Measurements from ENCODE around the gene SNCA. TPM values are rescaled to one million over a fixed set of nuclear protein-coding genes. Genes with fewer than 3 reads are reported as not detected.

The SNCA gene
- polyA plus RNA-seq, 3 donors, result 13.2 to 39.4 (median 24.3) TPM

DNA sequence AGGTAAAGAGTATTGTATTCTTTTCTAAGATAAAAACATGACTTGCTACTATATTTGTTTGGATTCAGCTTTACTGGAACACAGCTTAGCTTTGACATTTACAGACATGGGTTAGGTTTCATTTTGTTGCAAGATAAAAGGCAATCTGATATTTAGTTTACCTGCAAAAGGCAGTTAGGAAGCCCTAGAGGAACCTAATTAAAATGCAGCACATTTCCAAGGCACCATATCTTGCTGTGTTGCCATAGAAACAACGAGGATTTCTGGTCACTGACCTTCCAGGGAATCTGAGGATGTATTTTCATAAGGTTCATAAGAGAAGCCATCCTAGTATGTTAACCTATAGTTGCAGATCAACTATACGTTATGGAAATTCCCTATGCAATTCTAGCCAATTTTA is 116.0 kb downstream of the SNCA start:
- H3K27me3 ChIP-seq (ENCODE audit: control insufficient read depth in 2 of 2, insufficient read depth in 2 of 2, low read length in 2 of 2), result no peaks in the 10 kb centered on the region
- no CpG with 5 or more reads among the region's 2 CpGs for WGBS (ENCODE audit: insufficient coverage)
- Mint-ChIP-seq H3K9me3 (peaks cover 0 to 4% (median 0%) of the 10 kb centered on the region in 7 donors), H3K4me3 (no peak overlapping the region), H3K27me3 (ENCODE audit: low read depth in 3 of 3) (no peaks in the 10 kb centered on the region), H3K27ac (no peak overlapping the region), H3K4me1 (no peaks in the 10 kb centered on the region), H3K36me3 (peaks cover 0 to 4% of the 10 kb centered on the region in 2 donors)
- no peak overlapping the region for H3K9ac ChIP-seq (ENCODE audit: insufficient read depth, low read length, poor library complexity, severe bottlenecking)
- H3K9me3 ChIP-seq (replicated peaks in 1 of 2; ENCODE audit: control insufficient read depth in 1 of 2, insufficient read depth in 1 of 2, low read length in 2 of 2), result no peaks in the 10 kb centered on the region
- no peaks in the 10 kb centered on the region for H3K36me3 ChIP-seq (replicated peaks in 1 of 2; ENCODE audit: control insufficient read depth in 1 of 2, insufficient read depth in 2 of 2, low read length in 2 of 2)
- no peak for DNase-seq
- no peaks in the 10 kb centered on the region for H3K79me2 ChIP-seq (ENCODE audit: insufficient read depth, low read length)
- H3K4me2 ChIP-seq (replicated peaks; ENCODE audit: extremely low read depth, low read length, poor library complexity, severe bottlenecking), result no peak overlapping the region
- no peaks in the 10 kb centered on the region for H3K4me1 ChIP-seq (ENCODE audit: control insufficient read depth in 1 of 2, insufficient read depth in 2 of 2, low read length in 2 of 2)
- H3K27ac ChIP-seq (ENCODE audit: low read depth in 1 of 2, low read length in 2 of 2), result no peak overlapping the region
- intact Hi-C loops (cut with micrococcal nuclease), result no loop called here
- no peak overlapping the region for H3K4me3 ChIP-seq (replicated peaks in 1 of 3; ENCODE audit: low read depth in 2 of 3, low read length in 3 of 3)
- TF ChIP-seq, protein P1, sequence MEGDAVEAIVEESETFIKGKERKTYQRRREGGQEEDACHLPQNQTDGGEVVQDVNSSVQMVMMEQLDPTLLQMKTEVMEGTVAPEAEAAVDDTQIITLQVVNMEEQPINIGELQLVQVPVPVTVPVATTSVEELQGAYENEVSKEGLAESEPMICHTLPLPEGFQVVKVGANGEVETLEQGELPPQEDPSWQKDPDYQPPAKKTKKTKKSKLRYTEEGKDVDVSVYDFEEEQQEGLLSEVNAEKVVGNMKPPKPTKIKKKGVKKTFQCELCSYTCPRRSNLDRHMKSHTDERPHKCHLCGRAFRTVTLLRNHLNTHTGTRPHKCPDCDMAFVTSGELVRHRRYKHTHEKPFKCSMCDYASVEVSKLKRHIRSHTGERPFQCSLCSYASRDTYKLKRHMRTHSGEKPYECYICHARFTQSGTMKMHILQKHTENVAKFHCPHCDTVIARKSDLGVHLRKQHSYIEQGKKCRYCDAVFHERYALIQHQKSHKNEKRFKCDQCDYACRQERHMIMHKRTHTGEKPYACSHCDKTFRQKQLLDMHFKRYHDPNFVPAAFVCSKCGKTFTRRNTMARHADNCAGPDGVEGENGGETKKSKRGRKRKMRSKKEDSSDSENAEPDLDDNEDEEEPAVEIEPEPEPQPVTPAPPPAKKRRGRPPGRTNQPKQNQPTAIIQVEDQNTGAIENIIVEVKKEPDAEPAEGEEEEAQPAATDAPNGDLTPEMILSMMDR (IDR thresholded peaks at IDR 0.05), result no peak
- H4K20me1 ChIP-seq (ENCODE audit: insufficient read depth, low read length), result no peaks in the 10 kb centered on the region
- no peak overlapping the region for H2AFZ ChIP-seq (ENCODE audit: insufficient read depth, low read depth, low read length, poor library complexity, severe bottlenecking)

DNA sequence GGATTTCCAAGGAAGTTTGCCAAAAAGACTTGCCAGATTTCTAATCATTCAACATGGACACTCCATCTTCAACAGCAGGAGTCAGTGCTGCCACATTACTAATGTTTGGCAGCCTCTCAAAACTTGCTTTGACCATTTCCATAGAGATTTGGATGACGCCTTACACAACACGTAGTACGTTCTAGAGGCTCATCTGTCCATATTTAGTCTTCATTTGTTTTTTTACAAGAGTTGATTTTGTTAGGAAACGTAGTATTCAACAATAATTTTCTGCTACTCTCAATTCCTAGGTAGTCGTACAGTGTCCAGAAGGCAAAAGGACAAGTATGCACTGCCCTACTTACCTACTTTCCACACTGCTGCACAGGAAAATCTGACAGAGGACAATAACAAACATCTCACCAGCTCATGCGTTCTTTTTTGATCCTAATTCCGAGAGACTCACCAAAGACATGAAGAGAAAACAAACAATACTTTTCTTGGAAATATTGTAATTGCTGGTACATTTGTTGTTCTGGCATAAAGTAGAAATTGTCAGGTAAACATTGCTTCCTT is 117.3 kb downstream of the SNCA start:
- Histone ChIP-seq H3K79me2 (ENCODE audit: insufficient read depth, low read length) (no peaks in the 10 kb centered on the region), H3K27me3 (ENCODE audit: control insufficient read depth in 2 of 2, insufficient read depth in 2 of 2, low read length in 2 of 2) (no peaks in the 10 kb centered on the region), H3K4me2 (replicated peaks; ENCODE audit: extremely low read depth, low read length, poor library complexity, severe bottlenecking) (no peak overlapping the region), H3K9ac (ENCODE audit: insufficient read depth, low read length, poor library complexity, severe bottlenecking) (no peak overlapping the region), H4K20me1 (ENCODE audit: insufficient read depth, low read length) (no peaks in the 10 kb centered on the region), H3K4me1 (ENCODE audit: control insufficient read depth in 1 of 2, insufficient read depth in 2 of 2, low read length in 2 of 2) (no peaks in the 10 kb centered on the region), H3K9me3 (replicated peaks in 1 of 2; ENCODE audit: control insufficient read depth in 1 of 2, insufficient read depth in 1 of 2, low read length in 2 of 2) (no peaks in the 10 kb centered on the region), H3K27ac (ENCODE audit: low read depth in 1 of 2, low read length in 2 of 2) (no peak overlapping the region), H3K36me3 (replicated peaks in 1 of 2; ENCODE audit: control insufficient read depth in 1 of 2, insufficient read depth in 2 of 2, low read length in 2 of 2) (no peaks in the 10 kb centered on the region), H3K4me3 (replicated peaks in 1 of 3; ENCODE audit: low read depth in 2 of 3, low read length in 3 of 3) (no peak overlapping the region), H2AFZ (ENCODE audit: insufficient read depth, low read depth, low read length, poor library complexity, severe bottlenecking) (no peak overlapping the region)
- 100% methylated on average over 1 of the region's 7 CpGs for WGBS (ENCODE audit: insufficient coverage)
- TF ChIP-seq, protein P1 (IDR thresholded peaks at IDR 0.05), result no peak
- no peak overlapping the region for H3K4me3 Mint-ChIP-seq
- H3K4me1 Mint-ChIP-seq, result no peaks in the 10 kb centered on the region
- H3K36me3 Mint-ChIP-seq, result no peaks in the 10 kb centered on the region
- H3K27ac Mint-ChIP-seq, result no peak overlapping the region
- intact Hi-C loops (cut with micrococcal nuclease), result no loop called here
- DNase-seq, result no peak
- no peaks in the 10 kb centered on the region for H3K27me3 Mint-ChIP-seq (ENCODE audit: low read depth in 3 of 3)
- peaks cover 0 to 2% (median 0%) of the 10 kb centered on the region in 7 donors for H3K9me3 Mint-ChIP-seq
